Anterior cingulate cortex (tissue), 58 donors: ENCODE results near the gene OOSP4A.
"Not testable (repeated sequence)": the region's sequence is repeated elsewhere in the genome, so short reads cannot be mapped to it uniquely, and the experiment has no call there.

ENCODE experiments used
- DNase-seq, 58 donors: peaks; one replicate each; lab custom pipeline; 2025; lab: John Stamatoyannopoulos, UW

OOSP4A gene

GRCh38 chr11:59973097-59973496, 9.3 kb downstream of the OOSP4A start:
- DNase-seq = no peak

- DNase-seq = no peak
Measured at GRCh38 chr11:59981106-59981770, 17.4 kb downstream of the OOSP4A start.

GRCh38 chr11:59982037-59982436, 18.2 kb downstream of the OOSP4A start:
- DNase-seq = not testable (repeated sequence)

GRCh38 chr11:59983212-59983611, 19.4 kb downstream of the OOSP4A start:
- no peak for DNase-seq

- no peak for DNase-seq
Measured at GRCh38 chr11:59984368-59984767, 20.5 kb downstream of the OOSP4A start.

- DNase-seq = no peak
Measured at GRCh38 chr11:59990421-59990820, 26.6 kb downstream of the OOSP4A start.

GRCh38 chr11:59992425-59992824, 28.6 kb downstream of the OOSP4A start:
- DNase-seq = no peak

GRCh38 chr11:59997800-59998199, 34.0 kb downstream of the OOSP4A start:
- DNase-seq = no peak

GRCh38 chr11:59999691-60000090, 35.9 kb downstream of the OOSP4A start:
- no peak for DNase-seq

GRCh38 chr11:60003729-60004128, 39.9 kb downstream of the OOSP4A start:
- no peak for DNase-seq

- no peak for DNase-seq
Measured at GRCh38 chr11:60005360-60005759, 41.5 kb downstream of the OOSP4A start.

GRCh38 chr11:60016881-60017280, 53.0 kb downstream of the OOSP4A start, which contains the start of gene OOSP4B:
TSS of gene OOSP4B (plus strand) at chr11:60017181.
- no peak for DNase-seq

- no peak for DNase-seq
Measured at GRCh38 chr11:60018058-60018457, 54.2 kb downstream of the OOSP4A start.
